ENCODE data around the gene POLR1E.
A peak's percentile ranks its signal among the peaks of the same experiment; 100 is the strongest.
"Not testable (repeated sequence)": the region's sequence is repeated elsewhere in the genome, so short reads cannot be mapped to it uniquely, and the experiment has no call there.

POLR1E gene

DNA sequence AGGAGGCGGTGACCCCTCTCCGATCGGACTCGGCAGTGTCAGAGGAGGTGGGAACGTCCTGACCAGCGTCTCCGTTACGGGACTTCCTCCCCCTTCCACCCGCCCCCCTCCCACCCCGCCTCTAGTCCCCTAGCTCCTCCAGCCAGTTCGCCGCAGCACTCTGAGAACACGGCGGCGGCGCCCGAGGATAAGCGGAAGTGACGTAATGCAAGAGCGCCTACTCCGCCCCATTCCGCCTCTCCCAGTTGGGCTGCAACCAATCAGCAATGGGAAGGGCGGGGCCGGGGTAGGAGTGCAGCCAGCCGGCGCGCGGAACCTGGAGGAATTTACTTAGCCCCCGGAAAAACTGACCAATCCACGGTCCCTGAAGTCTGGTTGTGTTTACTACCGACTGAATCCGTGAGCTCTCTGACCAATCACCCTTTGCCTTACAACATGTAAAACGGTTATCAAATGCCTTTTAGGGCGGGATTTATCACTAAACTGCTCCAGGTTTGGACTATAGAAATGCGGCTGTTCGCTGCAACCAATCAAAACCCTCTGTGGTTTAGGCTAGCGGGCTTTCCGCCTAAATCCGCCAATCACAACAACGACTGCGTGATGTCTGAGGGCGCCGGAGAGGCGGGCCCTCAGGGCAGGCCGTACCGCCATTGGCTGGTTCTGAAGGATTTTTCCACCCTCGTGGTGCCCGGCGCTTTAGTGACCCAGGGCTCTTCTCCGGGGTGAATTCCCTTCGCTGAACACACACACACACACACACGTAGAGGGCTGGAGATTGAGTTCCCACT, 20.3 kb upstream of the POLR1E start, which contains the start of gene ZBTB5:
TSS of gene ZBTB5 (minus strand) at position 202 of the 788 bp plus-strand sequence. CDS start 22,899 bp downstream, outside the sequence.
- DNase-seq: peak; percentile 100

DNA sequence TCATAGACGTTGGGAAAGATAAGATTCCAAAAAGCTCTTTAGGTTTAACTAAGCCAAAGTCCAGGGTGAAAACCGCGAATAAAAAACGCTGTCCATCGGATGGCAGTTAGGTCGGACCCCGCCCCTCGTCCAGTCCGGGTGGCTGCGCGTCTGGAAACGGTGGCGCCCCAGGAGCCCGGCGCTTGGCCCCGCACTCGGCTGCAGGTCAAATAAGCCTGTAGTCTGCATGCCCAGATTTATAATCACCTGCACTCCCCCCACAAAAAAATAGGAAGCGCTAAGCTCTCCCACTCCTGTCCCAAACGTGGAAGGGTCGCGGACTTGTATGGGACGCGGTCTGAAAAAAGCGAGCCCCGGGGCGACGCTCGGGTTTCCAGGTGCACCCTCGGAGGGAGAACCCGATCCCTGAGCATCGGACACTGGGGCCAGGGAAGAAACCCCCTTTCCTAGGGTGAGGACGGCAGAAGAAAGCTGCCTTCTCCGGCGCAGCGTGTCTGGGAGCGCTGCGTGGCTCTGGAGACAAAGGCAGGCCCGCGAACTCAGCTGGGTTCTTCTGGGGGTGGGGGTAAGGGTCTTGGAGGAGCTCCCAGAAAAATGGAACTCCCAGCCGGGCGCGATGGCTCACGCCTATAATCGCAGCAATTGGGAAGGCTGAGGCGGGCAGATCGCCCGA, 19.6 kb upstream of the POLR1E start:
- peak; percentile 77 for DNase-seq

DNA sequence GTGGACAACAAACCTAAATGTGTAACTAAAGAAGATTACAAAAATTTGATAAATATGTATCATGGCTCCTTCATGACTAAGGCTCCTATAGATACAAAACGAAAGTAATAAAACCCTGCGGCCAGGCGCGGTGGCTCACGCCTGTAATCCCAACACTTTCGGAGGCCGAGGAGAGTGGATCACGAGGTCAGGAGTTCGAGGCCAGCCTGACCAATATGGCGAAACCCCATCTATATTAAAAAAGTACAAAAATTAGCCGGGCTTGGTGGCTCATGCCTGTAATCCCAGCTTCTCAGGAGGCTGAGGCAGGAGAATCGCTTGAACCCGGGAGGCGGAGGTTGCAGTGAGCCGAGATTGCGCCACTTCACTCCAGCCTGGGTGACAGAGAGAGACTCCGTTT, 18.2 kb upstream of the POLR1E start:
- DNase-seq: not testable (repeated sequence)

DNA sequence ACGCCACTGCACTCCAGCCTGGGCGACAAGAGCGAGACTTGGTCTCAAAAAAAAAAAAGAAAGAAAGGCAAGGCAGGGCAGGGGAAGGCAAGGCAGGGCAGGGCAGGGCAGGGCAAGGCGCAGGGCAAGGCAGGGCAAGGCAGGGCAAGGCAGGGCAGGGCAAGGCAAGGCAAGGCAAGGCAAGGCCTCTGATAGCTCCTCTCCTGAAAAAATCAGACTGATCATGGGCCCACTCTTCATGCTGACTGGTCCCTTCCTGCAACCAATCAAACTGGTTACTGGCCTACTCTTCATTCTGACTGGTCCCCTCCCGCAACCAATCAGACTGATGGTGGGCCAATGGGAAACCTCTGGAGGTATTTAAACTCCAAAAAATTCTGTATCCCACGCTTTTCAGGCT, 17.1 kb upstream of the POLR1E start:
- no peak for DNase-seq

DNA sequence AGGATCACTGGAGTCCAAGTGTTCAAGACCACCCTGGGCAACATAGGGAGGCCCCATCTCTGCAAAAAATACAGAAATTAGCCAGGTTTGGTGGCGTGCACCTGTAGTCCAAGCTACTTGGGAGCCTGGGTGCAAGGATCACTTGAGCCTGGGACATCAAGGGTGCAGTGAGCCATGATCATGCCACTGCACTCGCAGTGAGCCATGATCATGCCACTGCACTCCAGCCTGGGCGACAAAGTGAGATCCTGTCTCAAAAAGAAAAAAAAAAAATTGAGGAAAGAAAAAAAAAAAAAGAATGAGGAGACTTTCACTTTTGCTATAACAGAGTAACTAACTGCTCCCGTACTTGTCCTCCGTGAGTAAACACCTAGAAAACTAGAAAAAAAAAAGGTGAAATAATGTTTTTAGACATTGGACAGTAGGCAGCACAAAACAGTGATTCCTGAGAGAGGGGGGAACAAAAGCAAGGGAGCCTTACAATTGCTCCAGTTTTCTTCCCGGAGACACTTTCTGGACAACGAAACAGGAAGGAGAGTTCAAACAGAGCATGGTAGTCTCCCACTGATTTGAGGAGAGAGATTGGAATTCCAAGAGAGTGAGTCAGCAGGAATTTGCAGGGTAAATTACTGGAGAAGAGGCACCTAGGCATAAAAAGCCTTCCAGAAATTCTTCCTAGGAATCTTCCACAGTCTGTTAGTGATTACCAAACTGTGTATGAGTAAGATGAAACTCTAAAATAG, 13.6 kb upstream of the POLR1E start:
- DNase-seq: no peak

DNA sequence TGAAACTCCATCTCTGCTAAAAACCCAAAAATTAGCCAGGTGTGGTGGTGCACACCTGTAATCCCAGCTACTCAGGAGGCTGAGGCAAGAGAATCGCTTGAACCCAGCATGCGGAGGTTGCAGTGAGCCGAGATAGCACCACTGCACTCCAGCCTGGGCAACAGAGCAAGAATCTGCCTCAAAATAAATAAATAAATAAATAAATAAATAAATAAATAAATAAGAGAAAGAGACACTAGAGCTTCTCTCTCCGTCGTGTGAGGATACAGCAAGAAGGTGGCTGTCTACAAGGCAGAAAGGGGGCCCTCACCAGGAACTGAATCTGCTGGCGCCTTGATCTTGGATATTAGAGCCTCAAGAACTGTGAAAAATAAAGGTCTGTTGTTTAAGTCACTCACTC, 11.8 kb upstream of the POLR1E start:
- not testable (repeated sequence) for DNase-seq

DNA sequence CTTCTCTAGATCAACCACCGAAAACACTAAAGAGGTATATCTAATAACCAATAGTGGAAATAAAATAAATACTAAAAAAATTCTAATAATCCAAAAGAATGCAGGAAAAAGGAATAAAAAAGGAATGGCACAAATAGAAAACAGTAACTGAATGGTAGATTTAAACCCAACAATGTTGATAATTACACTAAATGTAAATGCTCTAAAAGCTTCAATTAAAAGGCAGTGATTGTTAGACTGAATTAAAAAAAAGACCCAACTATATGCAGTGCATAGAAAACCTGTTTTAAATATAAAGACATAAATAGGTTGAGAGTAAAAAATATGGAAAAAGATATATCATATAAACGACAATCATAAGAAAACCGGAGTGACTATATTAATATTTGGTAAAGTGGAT, 11.3 kb upstream of the POLR1E start:
- no peak for DNase-seq

DNA sequence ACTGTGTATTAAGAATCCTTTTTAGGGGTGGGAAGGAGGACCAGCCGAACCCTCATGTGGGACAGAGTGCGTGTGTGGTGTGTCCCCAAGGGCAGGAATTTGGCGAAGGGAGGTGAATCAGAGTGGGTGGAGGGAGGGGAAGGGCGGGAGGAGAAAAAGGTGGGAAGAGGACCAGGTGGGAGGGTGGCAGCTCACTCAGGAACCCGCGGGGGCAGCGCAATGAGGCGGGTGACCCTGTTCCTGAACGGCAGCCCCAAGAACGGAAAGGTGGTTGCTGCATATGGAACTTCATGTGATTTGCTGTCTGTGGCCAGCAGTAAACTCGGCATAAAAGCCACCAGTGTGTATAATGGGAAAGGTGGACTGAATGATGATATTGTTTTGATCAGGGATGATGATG, 8.8 kb upstream of the POLR1E start:
- no peak for DNase-seq

DNA sequence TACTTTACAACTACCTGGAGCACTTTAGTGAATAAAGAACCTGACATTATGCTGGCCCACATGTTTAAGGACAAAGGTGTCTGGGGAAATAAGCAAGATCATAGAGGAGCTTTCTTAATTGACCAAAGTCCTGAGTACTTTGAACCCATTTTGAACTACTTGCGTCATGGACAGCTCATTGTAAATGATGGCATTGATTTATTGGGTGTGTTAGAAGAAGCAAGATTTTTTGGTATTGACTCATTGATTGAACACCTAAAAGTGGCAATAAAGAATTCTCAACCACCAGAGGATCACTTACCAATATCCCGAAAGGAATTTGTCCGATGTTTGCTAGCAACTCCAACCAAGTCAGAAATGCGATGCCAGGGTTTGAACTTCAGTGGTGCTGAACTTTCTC, 8.3 kb upstream of the POLR1E start:
- DNase-seq: not testable (repeated sequence)

DNA sequence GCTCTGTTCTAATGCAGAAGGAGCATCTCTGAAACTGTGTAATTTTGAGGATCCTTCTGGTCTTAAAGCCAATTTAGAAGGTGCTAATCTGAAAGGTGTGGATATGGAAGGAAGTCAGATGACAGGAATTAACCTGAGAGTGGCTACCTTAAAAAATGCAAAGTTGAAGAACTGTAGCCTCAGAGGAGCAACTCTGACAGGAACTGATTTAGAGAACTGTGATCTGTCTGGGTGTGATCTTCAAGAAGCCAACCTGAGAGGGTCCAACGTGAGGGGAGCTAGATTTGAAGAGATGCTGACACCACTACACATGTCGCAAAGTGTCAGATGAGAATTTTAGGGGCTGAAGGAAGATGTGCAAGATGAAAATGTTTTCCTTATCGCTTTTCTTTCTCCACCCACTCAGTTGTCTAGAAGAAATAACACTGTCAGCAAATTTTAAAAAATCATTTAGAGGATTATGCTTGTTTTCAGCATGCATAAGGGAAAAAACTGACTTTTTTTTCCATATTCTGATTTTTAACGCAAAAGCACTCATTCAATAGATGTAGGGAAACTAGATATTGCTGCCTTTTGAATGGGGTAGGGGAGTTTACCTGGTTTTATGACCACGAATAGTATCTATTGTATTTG, 7.6 kb upstream of the POLR1E start:
- DNase-seq: not testable (repeated sequence)

DNA sequence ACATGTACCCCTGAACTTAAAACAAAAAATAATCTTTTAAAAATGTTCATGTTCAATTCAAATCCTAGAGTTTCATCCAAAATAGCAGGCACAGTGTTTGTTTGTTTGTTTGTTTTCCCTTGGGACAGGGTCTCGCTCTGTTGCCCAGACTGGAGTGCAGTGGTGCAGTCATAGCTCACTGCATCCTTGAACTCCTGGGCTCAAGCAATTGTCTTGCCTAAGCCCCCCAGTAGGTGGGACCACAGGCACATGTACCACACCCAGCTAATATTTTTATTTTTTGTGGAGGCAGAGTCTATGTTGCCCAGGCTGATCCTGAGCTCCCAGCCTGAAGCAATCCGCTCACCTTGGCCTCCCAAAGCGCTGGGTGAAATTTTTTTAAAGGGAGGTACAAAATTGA, 5.0 kb upstream of the POLR1E start:
- no peak for DNase-seq

DNA sequence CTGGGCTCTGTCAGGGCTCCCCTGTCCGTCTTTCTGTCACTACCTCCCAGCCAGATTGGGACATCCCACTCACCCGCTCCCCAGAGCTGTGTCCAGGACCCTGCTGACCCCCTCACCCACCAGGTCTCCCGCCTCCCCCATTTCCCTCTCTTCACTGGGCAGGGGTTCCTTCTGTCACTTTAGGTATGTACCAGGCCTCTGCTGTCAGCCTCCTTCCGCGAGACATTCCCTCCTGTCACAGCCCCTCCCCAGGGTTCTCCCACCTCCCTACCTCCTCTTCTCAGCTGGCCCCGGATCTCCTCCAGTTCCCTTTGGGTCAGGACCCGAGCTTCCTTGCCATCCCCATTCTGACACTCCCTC, 488 bp downstream of the POLR1E start:
- no peak for DNase-seq

DNA sequence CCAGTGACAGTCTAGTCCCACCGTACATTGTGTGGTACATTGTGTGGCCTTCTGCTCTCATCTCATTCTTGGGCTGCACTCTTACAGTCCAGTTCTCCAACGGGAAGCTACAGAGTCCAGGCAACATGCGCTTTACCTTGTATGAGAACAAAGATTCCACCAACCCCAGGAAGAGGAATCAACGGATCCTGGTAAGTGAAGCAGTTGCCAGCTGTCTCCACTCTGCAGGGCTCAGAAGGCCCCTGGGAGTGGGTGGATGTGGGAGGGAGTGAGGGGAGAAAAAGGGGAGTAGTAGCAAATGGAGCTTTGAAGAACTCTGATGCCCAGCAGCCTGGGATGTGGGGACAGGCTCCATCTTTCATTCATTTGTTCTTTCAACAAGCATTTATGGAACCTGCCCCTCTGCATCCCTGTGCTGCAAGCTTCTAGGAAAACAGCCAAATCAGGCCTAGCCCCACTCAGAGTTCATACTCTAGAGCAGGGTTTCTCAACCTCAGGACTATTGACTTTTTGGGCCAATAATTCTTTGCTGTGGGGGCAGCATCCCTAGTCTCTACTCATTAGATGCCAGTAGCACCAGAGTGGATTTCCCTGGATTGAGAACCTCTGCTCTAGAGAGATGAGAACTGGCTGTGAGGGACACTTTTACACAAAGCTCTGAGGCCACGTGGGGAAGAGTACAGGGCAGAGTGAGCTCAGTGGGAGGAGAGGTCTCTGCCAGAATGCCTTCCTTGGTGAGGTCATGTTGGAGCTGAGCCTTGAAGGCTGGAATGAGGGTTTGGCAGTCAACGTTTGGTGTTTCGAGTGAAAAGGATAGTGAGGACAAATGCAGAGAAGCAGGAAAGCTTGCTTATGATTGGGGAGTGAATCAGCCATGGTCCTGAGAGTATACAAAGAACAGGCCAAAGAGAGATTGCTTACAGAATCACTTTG, 1.1 kb downstream of the POLR1E start:
- DNase-seq: no peak

DNA sequence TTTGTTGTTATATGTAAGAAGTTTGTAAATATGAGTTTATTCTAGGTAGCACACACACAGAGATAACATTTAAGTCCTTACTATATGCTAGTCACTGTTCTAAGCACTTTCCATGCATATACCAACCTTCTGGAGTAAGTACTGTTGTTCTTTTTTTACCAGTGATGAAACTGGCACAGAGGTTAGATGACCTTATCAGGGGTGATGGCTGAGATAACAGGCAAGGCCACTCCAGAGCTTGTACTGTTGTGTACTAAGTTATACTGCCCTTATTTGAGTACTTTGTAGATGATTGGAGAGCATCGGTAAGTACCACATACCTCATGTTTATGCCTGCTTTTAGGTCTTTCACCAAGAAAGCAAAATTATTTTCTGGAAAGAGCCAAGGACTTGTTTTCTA, 6.2 kb downstream of the POLR1E start:
- no peak for DNase-seq

DNA sequence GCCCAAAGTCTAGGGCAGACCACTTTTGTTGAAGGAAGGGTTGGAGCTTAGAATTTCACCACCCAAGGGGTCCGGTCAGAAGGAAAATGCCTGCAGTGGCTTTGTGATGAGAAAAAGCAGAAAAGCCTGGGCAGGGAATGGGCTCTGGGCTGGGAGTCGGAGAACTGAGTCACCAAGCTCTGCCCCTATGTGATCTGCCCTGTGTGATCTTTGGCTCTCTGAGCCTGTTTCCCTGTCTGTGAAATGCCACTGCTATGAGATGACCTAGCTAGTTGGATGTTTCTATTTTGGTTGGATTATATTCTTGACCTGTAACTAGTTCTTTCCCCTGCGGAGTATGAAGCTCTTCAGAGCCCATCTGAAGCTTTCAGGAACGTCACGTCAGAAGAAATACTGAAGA, 9.8 kb downstream of the POLR1E start:
- DNase-seq: no peak

DNA sequence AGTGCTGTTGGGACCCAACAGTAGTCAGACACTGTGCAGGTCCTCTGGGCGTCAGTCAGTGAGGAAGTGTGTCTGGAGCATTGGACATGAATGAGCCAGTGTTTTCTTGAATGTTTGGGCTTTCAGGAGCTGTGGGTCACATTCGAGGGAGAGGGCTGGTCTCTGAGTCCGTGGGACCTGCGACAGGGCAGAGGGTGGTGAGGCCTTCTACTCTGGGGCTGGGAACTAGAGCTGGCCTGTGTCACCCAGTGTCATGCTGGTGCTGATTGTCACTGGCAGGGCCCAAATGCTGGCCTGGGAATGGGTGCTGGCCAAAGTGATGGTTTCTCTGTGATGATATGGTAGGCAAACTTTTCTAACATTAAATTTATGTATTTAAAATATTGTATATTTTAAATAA, 10.3 kb downstream of the POLR1E start:
- no peak for DNase-seq

DNA sequence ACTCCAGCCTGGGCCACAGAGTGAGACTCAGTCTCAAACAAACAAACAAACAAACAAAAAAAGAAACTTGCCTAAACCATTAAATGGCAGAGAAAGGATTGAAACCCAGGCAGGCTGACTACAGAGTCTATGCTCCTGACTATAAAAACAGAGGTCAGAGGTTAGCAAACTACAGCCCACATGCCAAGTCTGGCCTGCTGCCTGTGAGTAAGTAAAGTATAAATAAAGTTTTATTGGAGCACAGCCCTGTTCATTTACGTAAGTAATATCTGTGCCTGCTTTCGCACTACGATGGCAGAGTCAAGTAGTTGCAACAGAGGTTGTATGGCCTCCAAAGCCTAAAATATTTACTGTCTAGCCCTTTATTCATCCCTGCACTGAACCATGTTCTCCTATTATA, 11.6 kb downstream of the POLR1E start:
- no peak for DNase-seq

DNA sequence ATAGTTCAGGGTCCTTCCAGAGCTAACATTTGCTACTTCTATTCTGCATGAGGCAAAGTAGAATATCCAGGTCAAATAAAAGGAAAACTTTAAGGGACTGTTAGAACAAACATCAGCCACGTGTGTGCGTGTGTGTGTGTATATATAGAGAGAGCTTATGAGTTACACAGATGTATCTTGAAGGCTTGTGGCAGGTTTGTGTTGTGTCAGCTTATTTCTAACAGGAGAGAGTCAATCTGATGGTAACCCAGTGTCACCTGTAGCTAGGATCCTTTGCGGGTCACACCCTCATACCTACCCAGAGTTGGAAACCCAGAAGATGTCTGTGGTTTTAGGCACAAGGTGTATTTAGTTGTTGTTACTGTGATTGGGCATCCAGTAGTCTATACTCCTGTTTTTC, 12.7 kb downstream of the POLR1E start:
- DNase-seq: no peak

DNA sequence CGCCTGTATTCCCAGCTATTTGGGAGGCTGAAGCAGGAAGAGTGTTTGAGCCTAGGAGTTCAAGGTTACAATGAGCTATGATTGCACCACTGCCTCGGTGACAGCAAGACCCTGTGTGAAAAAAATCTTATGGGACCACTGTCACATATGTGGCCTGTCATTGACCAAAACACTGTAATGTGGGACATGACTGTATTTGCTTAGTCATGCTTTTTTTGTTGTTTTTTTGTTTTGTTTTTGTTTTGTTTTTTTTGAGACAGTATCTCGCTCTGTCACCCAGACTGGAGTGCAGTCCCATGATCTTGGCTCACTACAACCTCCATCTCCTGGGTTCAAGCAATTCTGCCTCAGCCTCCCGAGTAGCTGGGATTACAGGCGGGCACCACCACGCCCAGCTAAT, 13.5 kb downstream of the POLR1E start:
- no peak for DNase-seq

DNA sequence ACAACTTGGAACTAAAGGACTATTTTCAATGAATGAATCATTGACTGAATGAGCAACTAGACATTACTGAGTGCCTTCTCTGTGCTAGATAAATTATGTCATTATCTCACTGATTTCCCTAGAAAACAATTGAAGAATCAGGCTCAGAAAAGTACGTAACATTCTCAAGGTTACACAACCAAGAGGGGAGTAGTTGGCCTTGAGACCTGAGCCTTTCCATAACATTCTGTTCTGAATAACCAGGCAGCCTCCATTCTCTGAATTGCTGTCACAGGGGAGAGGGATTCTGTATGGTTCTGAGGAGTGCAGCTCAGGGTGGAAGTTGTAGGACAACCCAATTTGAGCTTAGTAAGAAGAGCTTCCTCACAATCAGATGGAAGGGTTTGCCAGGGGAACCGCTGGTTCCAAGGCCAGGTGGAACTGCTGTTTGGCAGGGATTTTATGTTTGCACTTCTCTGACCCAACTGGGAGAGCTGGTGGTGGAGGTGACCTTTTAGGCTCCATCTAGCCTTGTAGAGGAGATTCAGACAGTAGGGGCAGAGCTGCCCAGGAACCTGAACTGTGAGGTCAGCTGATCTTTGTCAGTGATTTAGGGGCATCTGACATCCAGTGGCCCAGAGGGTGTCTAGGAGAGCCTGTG, 16.3 kb downstream of the POLR1E start:
- no peak for DNase-seq

DNA sequence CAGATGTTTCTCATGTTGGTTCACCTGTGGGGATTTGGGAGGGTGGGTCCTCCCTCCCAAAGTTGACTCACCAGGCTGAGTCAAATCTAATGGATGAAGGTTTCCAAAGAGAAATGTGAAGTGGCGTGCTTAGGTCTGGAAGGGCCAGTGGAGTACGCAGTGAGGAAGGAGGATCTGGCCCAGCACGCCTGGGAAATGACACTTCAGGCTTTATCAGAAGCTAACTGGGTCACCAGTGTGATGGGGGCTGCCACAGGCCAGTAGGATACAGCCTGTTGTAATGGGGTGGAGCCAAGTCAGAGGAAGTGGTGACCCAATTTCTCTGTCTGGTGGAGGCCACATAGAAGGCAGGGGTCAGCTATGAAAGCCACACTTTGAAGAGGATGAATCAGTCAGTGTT, 18.0 kb downstream of the POLR1E start:
- no peak for DNase-seq

DNA sequence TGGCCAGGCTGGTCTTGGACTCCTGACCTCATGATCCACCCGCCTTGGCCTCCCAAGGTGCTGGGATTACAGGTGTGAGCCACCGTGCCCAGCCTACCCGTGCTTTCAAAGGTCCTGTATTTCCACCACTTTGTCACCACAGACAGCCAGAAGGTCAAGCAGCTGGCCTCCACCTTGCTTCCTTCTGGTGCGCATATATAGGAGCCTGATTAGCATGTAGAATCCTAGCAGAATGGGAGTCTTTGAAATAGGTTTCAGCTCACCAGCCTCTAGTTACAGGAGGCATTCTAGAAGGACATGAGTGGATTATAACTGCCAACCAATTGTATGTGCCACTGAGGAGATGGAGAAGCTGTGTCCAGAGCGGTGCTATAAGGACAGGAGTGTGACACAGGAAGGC, 18.9 kb downstream of the POLR1E start:
- no peak for DNase-seq
